ENCODE measurements around the gene XBP1. TPM values are rescaled to one million over a fixed set of nuclear protein-coding genes. Genes with fewer than 3 reads are reported as not detected.

Gene XBP1
- total RNA-seq, 1 donor from 2014 or later = 73.1 TPM

GRCh38 chr22:28798810-28799605 is 1.4 kb downstream of the XBP1 start:
- Mint-ChIP-seq H3K36me3 (peaks cover 25% of the 10 kb centered on the region), H3K4me3 (peak overlapping the region; percentile 91), H3K9me3 (no peaks in the 10 kb centered on the region), H3K27me3 (ENCODE audit: low read depth) (no peaks in the 10 kb centered on the region), H3K4me1 (peaks cover 26% of the 10 kb centered on the region), H3K27ac (peak overlapping the region; percentile 96)
- no peak for DNase-seq (ENCODE audit: low spot score in 2 of 2, unreplicated experiment in 2 of 2)
- TF ChIP-seq, protein P1, sequence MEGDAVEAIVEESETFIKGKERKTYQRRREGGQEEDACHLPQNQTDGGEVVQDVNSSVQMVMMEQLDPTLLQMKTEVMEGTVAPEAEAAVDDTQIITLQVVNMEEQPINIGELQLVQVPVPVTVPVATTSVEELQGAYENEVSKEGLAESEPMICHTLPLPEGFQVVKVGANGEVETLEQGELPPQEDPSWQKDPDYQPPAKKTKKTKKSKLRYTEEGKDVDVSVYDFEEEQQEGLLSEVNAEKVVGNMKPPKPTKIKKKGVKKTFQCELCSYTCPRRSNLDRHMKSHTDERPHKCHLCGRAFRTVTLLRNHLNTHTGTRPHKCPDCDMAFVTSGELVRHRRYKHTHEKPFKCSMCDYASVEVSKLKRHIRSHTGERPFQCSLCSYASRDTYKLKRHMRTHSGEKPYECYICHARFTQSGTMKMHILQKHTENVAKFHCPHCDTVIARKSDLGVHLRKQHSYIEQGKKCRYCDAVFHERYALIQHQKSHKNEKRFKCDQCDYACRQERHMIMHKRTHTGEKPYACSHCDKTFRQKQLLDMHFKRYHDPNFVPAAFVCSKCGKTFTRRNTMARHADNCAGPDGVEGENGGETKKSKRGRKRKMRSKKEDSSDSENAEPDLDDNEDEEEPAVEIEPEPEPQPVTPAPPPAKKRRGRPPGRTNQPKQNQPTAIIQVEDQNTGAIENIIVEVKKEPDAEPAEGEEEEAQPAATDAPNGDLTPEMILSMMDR (IDR thresholded peaks at IDR 0.05; ENCODE audit: unreplicated experiment) = no peak

DNA sequence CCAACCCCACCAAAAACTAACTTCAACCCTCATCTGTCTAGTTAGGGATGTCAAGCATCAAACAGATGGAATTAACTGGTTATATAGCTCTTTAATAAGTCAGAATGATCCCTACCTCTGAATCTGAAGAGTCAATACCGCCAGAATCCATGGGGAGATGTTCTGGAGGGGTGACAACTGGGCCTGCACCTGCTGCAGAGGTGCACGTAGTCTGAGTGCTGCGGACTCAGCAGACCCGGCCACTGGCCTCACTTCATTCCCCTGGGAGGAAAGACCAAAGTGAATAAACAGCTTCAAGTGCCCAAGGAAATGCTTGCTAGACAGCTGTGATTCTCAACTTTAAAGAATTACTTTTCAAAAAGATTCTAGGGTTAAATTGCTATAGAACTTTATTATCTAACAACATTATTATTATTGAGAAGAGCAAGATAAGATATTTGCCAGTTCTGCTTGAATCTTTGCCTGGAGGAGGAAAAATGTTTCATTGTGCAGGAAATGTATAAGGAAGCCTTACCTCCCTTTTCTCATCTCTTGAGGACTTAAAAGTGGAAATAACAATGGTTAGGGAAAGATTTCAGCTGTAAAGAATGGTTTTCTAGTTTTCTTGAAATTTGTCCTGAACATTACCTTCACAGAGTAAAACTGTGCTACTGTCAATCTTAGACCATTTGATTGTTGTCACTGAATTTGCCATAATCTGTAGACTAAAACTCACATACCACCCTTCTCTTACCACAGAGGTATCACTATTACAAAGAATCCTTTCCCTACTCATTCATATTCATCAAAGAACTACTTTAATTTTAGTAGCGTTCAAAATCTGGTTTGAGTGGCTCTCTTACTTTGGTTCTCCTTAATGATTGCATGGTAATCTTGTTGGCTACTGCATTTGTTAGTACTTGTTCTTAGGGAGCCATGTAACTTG is 4.2 kb downstream of the XBP1 start:
- H3K27ac Mint-ChIP-seq = peak overlapping the region; percentile 16
- H3K27me3 Mint-ChIP-seq (ENCODE audit: low read depth) = no peaks in the 10 kb centered on the region
- TF ChIP-seq, protein P1 (IDR thresholded peaks at IDR 0.05; ENCODE audit: unreplicated experiment) = no peak
- H3K4me1 Mint-ChIP-seq = peaks cover 16% of the 10 kb centered on the region
- no peak overlapping the region for H3K4me3 Mint-ChIP-seq
- peaks cover 30% of the 10 kb centered on the region for H3K36me3 Mint-ChIP-seq
- no peaks in the 10 kb centered on the region for H3K9me3 Mint-ChIP-seq
- DNase-seq (ENCODE audit: low spot score in 2 of 2, unreplicated experiment in 2 of 2) = no peak

DNA sequence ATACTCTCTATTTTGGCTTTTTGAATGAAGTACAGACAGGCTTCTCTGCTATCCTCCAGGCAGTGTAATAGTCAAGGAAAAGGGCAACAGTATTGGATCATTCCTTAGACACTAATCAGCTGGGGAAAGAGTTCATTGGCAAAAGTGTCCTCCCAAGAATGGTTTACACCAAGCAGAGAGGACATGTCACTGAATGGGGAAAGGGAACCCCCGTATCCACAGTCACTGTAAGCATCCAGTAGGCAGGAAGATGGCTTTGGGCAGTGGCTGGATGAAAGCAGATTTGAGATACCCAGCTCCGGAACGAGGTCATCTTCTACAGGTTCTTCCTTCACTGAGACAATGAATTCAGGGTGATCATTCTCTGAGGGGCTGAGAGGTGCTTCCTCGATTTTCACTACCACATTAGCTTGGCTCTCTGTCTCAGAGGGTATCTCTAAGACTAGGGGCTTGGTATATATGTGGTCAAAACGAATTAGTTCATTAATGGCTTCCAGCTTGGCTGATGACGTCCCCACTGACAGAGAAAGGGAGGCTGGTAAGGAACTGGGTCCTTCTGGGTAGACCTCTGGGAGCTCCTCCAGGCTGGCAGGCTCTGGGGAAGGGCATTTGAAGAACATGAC is 5.2 kb downstream of the XBP1 start:
- Mint-ChIP-seq H3K4me1 (peaks cover 11% of the 10 kb centered on the region), H3K9me3 (no peaks in the 10 kb centered on the region), H3K4me3 (no peak overlapping the region), H3K36me3 (peaks cover 30% of the 10 kb centered on the region), H3K27ac (no peak overlapping the region), H3K27me3 (ENCODE audit: low read depth) (no peaks in the 10 kb centered on the region)
- DNase-seq (ENCODE audit: low spot score in 2 of 2, unreplicated experiment in 2 of 2) = no peak
- TF ChIP-seq, protein P1 (IDR thresholded peaks at IDR 0.05; ENCODE audit: unreplicated experiment) = no peak

DNA sequence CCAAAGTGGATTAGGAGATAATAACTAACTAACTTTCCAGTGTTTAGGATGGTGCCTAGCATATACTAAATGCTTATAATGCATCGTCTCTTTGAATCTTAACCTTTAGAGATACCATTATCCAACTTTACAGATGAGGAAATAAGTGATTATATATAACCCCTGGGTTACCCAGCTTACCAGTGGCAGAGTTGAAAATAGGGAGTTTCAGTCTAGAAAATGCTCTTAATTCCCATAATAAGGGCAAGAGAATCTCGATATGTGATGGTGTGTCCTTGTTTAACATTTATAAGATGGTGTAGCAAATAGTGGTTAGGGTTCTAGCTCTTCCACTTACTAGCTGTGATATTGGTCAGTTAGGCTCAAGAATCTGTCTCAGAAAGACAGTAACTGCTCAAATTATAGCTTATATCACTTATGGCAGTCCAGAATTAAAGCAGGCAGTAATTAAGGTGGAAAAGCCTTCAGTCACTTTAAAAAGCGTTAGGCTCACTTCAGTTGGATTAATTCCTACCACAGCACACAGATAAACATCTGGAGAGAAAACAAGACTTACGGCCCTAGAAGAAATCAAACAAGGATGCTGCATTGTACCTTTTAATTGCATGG is 6.3 kb downstream of the XBP1 start:
- Mint-ChIP-seq H3K36me3 (peaks cover 32% of the 10 kb centered on the region), H3K9me3 (no peaks in the 10 kb centered on the region), H3K4me1 (peaks cover 7% of the 10 kb centered on the region), H3K27ac (peak overlapping the region; percentile 27), H3K27me3 (ENCODE audit: low read depth) (no peaks in the 10 kb centered on the region), H3K4me3 (no peak overlapping the region)
- TF ChIP-seq, protein P1 (IDR thresholded peaks at IDR 0.05; ENCODE audit: unreplicated experiment) = no peak
- no peak for DNase-seq (ENCODE audit: low spot score in 2 of 2, unreplicated experiment in 2 of 2)

All from mesothelial cell of epicardium (in vitro differentiated cells).